Effector memory CD4-positive, alpha-beta T cell (primary cell): ENCODE measurements around the gene SCAF11.

ENCODE experiments used
- DNase-seq, 3 donors: peaks; one replicate each; pipeline ENCODE4 v3.0.0-alpha.2; 2020
- H3K27ac ChIP-seq: 2 replicates; pipeline ENCODE4 v1.7.0; 2013; ENCODE audit warnings: mild to moderate bottlenecking, low read length, moderate library complexity; ENCODE audit not compliant: insufficient read depth, poor library complexity, severe bottlenecking
- H3K27me3 ChIP-seq: replicated peaks from 2 replicates; pipeline ENCODE4 v1.7.0; 2013; ENCODE audit warnings: mild to moderate bottlenecking, low read length; ENCODE audit not compliant: insufficient read depth, control insufficient read depth, poor library complexity, severe bottlenecking
- H3K36me3 ChIP-seq: 2 replicates; pipeline ENCODE4 v1.7.0; 2013; ENCODE audit warnings: mild to moderate bottlenecking, low read length, moderate library complexity; ENCODE audit not compliant: control insufficient read depth, insufficient read depth
- H3K4me1 ChIP-seq: 2 replicates; pipeline ENCODE4 v1.7.0; 2013; ENCODE audit warnings: low read length, mild to moderate bottlenecking; ENCODE audit not compliant: control insufficient read depth, insufficient read depth, poor library complexity, severe bottlenecking
- H3K4me3 ChIP-seq: 2 replicates; pipeline ENCODE4 v1.7.0; 2013; ENCODE audit warnings: low read length, low read depth, mild to moderate bottlenecking; ENCODE audit not compliant: insufficient read depth, poor library complexity, severe bottlenecking
- H3K9me3 ChIP-seq: 2 replicates; pipeline ENCODE4 v1.7.0; 2013; ENCODE audit warnings: mild to moderate bottlenecking, low read length, moderate library complexity; ENCODE audit not compliant: control insufficient read depth

SCAF11 gene

DNA sequence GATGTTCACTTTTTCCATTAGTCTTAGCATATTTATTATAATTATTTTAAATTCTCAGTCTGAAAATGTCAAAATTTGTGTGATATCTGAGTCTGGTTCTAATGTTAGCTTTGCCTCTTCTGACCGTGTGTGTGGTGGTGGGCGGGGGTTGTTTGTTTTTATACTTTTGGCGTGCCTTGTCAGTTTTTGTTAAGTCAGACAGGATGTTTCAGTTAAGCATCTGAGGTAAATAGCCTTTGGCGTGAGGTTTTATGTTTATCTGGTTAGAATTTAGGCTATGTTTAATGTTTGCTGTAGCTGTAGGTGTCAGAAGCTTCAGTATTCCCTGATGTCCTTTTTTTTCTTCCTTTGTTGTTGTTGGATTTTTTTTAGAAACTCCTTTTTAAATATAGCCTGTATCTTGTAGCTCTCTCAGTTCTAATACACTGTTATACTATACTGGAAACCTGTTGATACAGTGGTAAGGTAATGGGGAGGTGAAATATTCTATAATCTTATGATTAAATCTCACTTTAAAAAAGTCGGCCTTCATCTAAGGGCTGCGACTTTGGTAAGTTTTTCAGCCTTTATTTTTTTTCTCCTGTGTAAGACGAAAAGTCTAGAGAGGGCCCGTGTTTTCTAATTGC lies 111.6 kb downstream of the SCAF11 start:
- DNase-seq: no peak
- Histone ChIP-seq H3K27ac (no peak overlapping the region), H3K27me3 (no peaks in the 10 kb centered on the region), H3K36me3 (peaks cover 34% of the 10 kb centered on the region), H3K4me1 (no peaks in the 10 kb centered on the region), H3K4me3 (no peak overlapping the region), H3K9me3 (no peaks in the 10 kb centered on the region)

DNA sequence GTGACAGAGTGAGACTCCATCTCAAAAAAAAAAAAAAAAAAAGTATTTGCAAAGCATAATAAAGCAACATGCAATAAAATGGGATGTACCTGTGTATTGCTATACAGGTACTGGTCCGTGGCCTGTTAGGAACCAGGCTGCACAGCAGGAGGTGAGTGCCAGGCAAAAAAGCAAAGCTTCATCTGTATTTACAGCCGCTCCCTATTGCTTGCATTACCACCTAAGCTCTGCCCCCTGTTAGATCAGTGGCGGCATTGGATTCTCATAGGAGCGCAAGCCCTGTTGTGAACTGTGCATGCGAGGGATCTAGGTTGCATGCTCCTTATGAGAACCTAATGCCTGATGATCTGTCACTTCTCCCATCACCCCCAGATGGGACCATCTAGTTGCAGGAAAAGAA lies 113.3 kb downstream of the SCAF11 start:
- Histone ChIP-seq H3K9me3 (no peaks in the 10 kb centered on the region), H3K27ac (no peak overlapping the region), H3K4me3 (no peak overlapping the region), H3K36me3 (peaks cover 36% of the 10 kb centered on the region), H3K4me1 (no peaks in the 10 kb centered on the region), H3K27me3 (no peaks in the 10 kb centered on the region)
- no peak for DNase-seq

- Histone ChIP-seq H3K36me3 (peaks cover 27% of the 10 kb centered on the region), H3K4me1 (no peaks in the 10 kb centered on the region), H3K27me3 (no peaks in the 10 kb centered on the region), H3K9me3 (no peaks in the 10 kb centered on the region), H3K4me3 (no peak overlapping the region), H3K27ac (no peak overlapping the region)
- DNase-seq: no peak
Measured at GRCh38 chr12:45872446-45872845, 117.9 kb downstream of the SCAF11 start.
